Coronary artery (tissue), 2 donors: ENCODE results near the gene GABBR2.

Experiments
- DNase-seq: peaks from one replicate; pipeline ENCODE4 v3.0.0-alpha.2; 2017; ENCODE audit warnings: low spot score
- H3K27ac ChIP-seq, 2 donors: fragments of 200-600 bp; sonication (generic); one replicate each; pipeline ENCODE4 v1.5.1; 2016 to 2019
- H3K4me3 ChIP-seq: fragments of 200-600 bp; sonication (generic); 2 replicates; pipeline ENCODE4 v1.5.1; 2016; ENCODE audit warnings: mild to moderate bottlenecking, moderate library complexity
- CTCF ChIP-seq: fragments of 200-600 bp; sonication (generic); IDR thresholded peaks from one replicate; pipeline ENCODE4 v1.5.1; 2019; ENCODE audit warnings: antibody characterized with exemption

Gene GABBR2

GRCh38 chr9:98259791-98260190 lies 448.9 kb downstream of the GABBR2 start:
- Histone ChIP-seq H3K27ac (no peak overlapping the region), H3K4me3 (no peak overlapping the region)
- no peak for TF ChIP-seq CTCF
- no peak for DNase-seq

GRCh38 chr9:98256756-98257155 lies 452.0 kb downstream of the GABBR2 start:
- Histone ChIP-seq H3K4me3 (peak overlapping the region; percentile 77), H3K27ac (peak overlapping the region; percentile 95)
- no peak for DNase-seq
- no peak for TF ChIP-seq CTCF

GRCh38 chr9:98255578-98256296 lies 453.0 kb downstream of the GABBR2 start, which contains the start of gene TBC1D2:
Gene TBC1D2, minus strand, starts transcription at chr9:98255649. Its CDS starts 108 bp downstream, at chr9:98255541.
- no peak for TF ChIP-seq CTCF
- peak; percentile 96 for DNase-seq

GRCh38 chr9:98255061-98255577 lies 453.6 kb downstream of the GABBR2 start:
- peak overlapping the region; percentile 95 for H3K27ac ChIP-seq
- TF ChIP-seq CTCF = no peak
- no peak for DNase-seq
- H3K4me3 ChIP-seq = peak overlapping the region; percentile 77

More at GRCh38 chr9:98255578-98256296, 453.0 kb downstream of the GABBR2 start, which contains the start of gene TBC1D2:
- Histone ChIP-seq H3K27ac (peak within 1 kb of the TSS; percentile 95), H3K4me3 (peak within 1 kb of the TSS; percentile 77)

- peak overlapping the region; percentile 77 for H3K4me3 ChIP-seq
- no peak for TF ChIP-seq CTCF
- no peak for DNase-seq
- H3K27ac ChIP-seq = peak overlapping the region; percentile 95
Observed at GRCh38 chr9:98254228-98255060, 454.3 kb downstream of the GABBR2 start.

- Histone ChIP-seq H3K27ac (no peak overlapping the region), H3K4me3 (no peak overlapping the region)
- no peak for DNase-seq
- TF ChIP-seq CTCF = no peak
Observed at GRCh38 chr9:98253565-98253964, 455.2 kb downstream of the GABBR2 start.
